Skin of body (tissue), 2 donors: ENCODE measurements around the gene TBC1D16. TPM values are rescaled to one million over a fixed set of nuclear protein-coding genes. Genes with fewer than 3 reads are reported as not detected.

Experiments used
- DNase-seq: peaks from one replicate; lab custom pipeline; 2025; lab: John Stamatoyannopoulos, UW
- total RNA-seq: library from RNA; depleted of rRNA; stranded (reverse); fragments of >200 nt; gene quantifications from one replicate; pipeline ENCODE4 v1.2.3, GENCODE V29; 2014

Gene TBC1D16
- total RNA-seq, 1 donor from 2014 or later = 18.3 TPM

- no peak for DNase-seq
These were observed 106.2 kb downstream of the TBC1D16 start for GRCh38 chr17:79929257-79930061.

- no peak for DNase-seq
These were observed 107.0 kb downstream of the TBC1D16 start for GRCh38 chr17:79928502-79929256.

GRCh38 chr17:79927688-79928501, 107.8 kb downstream of the TBC1D16 start:
- DNase-seq = no peak

- DNase-seq = no peak
These were observed 108.5 kb downstream of the TBC1D16 start for GRCh38 chr17:79927136-79927661.

GRCh38 chr17:79926605-79927135, 109.0 kb downstream of the TBC1D16 start:
- no peak for DNase-seq

DNA sequence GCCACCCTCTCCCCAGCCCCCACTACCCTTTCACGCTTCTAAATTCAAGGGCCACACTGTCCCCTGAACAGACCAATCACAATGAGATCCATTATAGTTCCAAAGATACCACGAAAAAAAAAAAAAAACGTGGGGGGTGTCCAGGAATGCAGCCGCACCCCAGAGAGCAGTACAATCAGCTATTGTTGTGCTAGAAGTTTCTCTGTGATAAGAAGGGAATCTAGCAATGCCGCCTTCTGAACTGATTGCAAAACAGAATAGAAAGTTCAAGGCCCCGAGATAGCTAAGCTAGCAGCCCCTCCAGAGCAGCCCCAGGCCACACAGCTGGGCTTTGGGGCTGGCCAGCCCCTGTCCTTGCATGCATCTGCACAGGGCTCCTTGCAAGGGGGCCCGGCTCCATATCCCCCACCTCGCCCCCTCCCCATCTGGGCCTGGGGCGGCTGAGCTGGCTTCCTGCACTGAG, 109.5 kb downstream of the TBC1D16 start:
- DNase-seq = no peak

GRCh38 chr17:79925242-79925957, 110.3 kb downstream of the TBC1D16 start:
- DNase-seq = no peak

- no peak for DNase-seq
These were observed 111.1 kb downstream of the TBC1D16 start for GRCh38 chr17:79924639-79924976.

- DNase-seq = no peak
These were observed 111.6 kb downstream of the TBC1D16 start for GRCh38 chr17:79923974-79924638.

GRCh38 chr17:79922798-79923197, 112.9 kb downstream of the TBC1D16 start:
- no peak for DNase-seq

- no peak for DNase-seq
These were observed 113.5 kb downstream of the TBC1D16 start for GRCh38 chr17:79922116-79922601.

DNA sequence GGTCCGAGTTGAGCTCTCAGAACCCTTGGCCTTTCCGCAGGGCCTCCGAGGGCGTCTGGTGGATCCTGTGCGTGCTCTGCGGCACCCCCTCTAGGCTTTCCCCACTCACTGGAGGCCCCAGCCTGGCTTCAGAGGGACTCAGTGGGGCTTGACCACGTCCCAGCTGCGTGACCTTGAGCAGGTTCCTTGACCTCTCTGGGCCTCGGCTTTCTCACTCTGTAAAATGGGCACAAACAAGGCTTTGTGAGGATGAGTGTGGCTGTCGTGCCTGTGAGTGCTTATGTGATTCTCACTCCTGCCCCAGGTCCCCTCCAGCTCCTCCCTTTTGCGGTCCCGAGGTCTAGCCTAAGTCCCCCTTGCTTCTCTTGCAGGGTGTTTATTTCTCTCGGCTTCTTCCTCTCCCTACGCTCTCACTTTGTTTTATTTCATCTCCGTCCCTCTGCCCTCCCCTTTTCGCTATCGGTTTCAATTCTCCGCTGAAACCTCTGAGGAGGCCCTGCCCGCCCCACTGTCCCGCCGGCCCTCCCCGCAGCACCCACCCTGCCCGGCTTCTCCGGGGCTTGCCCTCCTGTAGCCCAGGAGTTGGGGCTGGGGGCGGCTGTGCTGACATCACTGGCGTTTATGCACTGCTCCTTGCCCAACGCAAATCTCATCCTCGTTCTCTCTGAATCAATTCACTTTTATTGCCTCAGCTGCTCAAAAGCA, 114.1 kb downstream of the TBC1D16 start:
- no peak for DNase-seq

DNA sequence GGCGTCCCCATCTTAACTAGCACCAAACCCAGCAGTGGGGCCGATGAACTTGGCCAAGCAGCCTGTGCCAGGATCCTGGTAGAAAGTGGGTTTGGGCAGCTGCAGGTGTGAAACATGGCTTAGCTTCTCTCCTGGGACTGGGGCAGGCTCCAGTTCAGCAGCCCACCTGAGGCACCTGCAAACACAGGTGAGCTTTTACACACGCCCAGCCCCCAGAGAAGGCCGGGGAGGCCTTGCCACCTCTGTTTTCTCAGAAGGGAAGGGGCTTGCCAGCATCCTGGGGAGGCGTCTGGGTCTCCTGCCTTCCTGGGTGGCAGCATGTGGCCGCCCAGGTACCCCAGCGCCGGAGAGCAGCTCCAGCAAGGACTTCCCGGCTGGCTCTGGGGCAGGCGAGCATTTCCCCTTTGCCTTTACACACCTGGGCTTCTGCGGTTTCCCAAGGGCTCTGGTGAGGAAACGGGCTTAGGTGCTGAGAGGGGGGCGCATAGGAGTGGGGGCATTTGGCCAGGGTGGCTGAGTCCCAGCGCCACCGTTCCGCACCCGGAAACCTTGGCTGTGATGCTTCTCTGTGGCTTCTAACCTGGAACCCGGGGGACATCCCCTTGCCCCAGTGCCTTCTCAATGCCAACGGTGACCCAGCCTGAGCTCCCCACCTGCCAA, 114.8 kb downstream of the TBC1D16 start:
- DNase-seq = no peak

DNA sequence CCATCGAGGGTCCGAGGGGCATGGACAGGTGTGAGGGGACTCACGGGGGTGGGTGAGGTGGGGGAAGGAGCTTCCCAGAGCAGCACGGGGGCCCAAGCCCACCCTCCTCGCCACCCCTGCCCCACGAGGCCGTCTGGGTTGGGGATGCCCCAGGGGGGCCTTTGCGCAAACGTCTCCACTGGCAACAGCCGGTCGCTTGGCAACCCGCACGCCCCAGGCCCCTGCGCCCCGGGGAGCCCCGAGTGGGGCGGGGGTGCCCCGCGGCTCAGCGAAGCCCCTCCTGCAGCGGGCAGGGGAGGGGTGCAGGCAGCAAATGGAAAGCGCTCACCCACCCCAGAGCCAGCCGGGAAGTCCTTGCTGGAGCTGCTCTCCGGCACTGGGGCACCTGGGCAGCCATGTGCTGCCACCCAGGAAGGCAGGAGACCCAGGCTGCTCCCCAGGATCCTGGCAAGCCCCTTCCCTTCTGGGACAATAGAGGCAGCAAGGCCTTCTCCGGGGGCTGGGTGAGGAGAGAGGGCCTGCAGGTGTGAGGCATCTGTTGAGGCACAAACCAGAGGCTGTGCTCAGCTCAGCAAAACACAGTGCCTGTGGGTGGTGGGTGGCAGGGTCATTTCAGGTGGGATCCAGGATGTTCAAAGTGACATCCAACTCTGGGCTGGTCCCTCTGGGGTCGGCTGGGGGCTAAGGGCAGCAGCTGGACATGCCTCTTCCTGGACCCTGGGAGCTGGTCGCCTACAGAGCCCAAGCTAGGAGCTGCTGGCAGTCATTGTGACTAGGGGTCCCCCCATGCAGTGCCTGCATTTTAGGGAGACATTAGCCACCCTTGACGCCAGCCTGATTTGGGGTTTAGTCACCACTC, 115.6 kb downstream of the TBC1D16 start:
- DNase-seq = no peak

DNA sequence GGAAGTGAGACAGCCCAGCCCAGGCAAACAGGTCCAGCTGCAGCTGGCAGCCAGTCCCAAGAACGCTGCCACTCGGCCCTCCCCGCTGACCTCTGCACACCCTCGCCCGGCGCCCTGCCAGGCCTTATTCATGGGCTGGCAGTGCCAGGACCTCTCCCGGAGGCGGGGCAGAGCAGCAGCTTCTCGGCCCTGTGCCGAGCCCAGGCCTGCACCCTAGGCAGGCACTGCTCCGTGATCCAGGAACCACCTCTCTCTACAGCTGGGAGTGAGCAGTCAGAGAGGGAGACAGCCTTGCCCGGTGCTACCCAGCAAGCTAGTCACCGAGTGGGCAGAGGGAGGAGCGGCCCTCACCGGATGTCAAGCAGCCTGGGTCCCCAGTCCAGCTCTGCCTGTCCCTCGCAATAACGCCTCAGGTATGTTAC, 116.5 kb downstream of the TBC1D16 start:
- no peak for DNase-seq

DNA sequence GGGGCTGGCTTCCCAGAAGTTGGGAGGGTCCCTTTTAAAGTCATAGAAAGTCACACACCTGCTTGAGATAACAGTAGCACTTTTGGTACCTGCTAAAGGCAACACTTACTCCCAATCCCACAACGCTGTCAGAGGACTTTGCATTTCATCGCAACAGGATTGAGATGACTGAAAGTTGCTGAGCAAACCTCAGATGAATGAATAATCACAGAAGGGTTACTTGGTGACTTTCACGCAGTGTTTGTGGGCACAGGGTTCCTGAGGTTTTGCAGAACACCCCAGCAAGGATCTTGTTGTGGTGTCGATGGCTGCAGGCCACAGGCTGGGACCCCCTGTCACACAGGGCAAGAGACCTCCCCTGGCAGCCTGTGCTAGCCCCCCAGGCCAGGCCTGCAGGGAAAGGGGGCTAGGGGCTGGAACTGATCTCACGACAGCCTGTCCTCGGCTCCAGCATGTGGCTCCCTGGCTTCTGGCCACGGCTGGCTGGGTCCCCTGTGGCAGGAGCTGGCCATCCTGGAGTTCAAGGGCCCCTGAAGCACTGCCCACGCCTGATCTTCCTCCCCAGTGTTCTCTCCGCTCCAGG, 117.0 kb downstream of the TBC1D16 start:
- no peak for DNase-seq

GRCh38 chr17:79917902-79918484, 117.7 kb downstream of the TBC1D16 start:
- DNase-seq = no peak
